GM11168 (cell line): ENCODE results near the gene FMNL2.

Source experiments
- in situ Hi-C: fragments of 300-500 bp; cut with MboI; formaldehyde crosslinking; loops from one replicate; pipeline ENCODE4 v1.12.0; 2022; ENCODE audit warnings: low sequenced_read_pairs; ENCODE audit not compliant: unreplicated experiment

Gene FMNL2

GRCh38 chr2:152337511-152337903 is 2.5 kb downstream of the FMNL2 start:
- in situ Hi-C loops: no loop called here

- in situ Hi-C loops: no loop called here
Observed at GRCh38 chr2:152339556-152340286, 4.7 kb downstream of the FMNL2 start.

- in situ Hi-C loops: no loop called here
Observed at GRCh38 chr2:152342259-152343046, 7.5 kb downstream of the FMNL2 start.

GRCh38 chr2:152343426-152343825 is 8.5 kb downstream of the FMNL2 start:
- in situ Hi-C loops: no loop called here

GRCh38 chr2:152344579-152345195 is 9.7 kb downstream of the FMNL2 start:
- in situ Hi-C loops: no loop called here

GRCh38 chr2:152347076-152347475 is 12.1 kb downstream of the FMNL2 start:
- in situ Hi-C loops: no loop called here

- in situ Hi-C loops: no loop called here
Observed at GRCh38 chr2:152348388-152348787, 13.4 kb downstream of the FMNL2 start.

GRCh38 chr2:152349416-152349815 is 14.4 kb downstream of the FMNL2 start:
- in situ Hi-C loops: no loop called here

GRCh38 chr2:152350155-152350679 is 15.2 kb downstream of the FMNL2 start:
- in situ Hi-C loops: no loop called here

GRCh38 chr2:152352616-152353015 is 17.6 kb downstream of the FMNL2 start:
- in situ Hi-C loops: no loop called here

- in situ Hi-C loops: no loop called here
Observed at GRCh38 chr2:152353364-152353763, 18.4 kb downstream of the FMNL2 start.

GRCh38 chr2:152354069-152354755 is 19.2 kb downstream of the FMNL2 start:
- in situ Hi-C loops: no loop called here

- in situ Hi-C loops: no loop called here
Observed at GRCh38 chr2:152354909-152355308, 19.9 kb downstream of the FMNL2 start.

GRCh38 chr2:152355409-152355831 is 20.4 kb downstream of the FMNL2 start:
- in situ Hi-C loops: no loop called here

GRCh38 chr2:152359573-152360363 is 24.8 kb downstream of the FMNL2 start:
- in situ Hi-C loops: no loop called here

- in situ Hi-C loops: no loop called here
Observed at GRCh38 chr2:152363936-152364335, 29.0 kb downstream of the FMNL2 start.

- in situ Hi-C loops: no loop called here
Observed at GRCh38 chr2:152367547-152368390, 32.8 kb downstream of the FMNL2 start.

- in situ Hi-C loops: no loop called here
Observed at GRCh38 chr2:152369176-152369860, 34.3 kb downstream of the FMNL2 start.
